Measurements from ENCODE around the gene HERC6. TPM values are rescaled to one million over a fixed set of nuclear protein-coding genes. Genes with fewer than 3 reads are reported as not detected.

HERC6 gene
- total and polyA plus RNA-seq, 2 donors from 2014 or later, result 7.4 to 15.7 TPM

DNA sequence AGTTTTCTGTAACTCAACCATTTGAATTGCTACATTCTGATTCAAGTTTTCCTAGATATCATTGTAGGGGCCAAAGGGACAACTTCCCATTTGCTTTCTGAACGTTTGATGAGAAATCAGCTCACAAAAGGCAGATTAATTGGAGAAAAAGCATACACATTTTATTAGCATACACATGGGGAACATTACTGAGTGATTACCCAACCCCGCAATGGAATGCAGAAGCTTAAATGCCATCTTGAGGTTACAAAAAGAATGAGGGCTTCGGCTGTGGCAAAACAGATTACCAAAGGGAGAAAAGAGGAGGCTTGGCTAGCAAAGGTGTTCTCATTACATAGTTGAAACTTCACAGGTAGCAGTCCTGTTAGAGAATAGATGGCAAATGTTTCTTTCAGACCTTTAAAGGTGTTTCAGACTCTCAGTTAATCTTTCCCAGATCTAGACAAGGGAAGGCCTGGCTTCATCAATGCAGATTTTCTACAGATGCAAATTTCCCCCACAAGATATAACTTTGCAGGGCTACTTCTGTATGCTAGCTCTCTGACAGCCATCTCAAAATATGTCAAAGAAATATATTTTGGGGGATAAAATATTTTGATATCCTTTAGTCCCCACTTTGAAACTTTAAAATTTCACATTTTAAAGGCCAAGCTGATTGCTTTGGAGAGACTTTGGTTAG, 26.5 kb upstream of the HERC6 start:
- no peak for FAIRE-seq

DNA sequence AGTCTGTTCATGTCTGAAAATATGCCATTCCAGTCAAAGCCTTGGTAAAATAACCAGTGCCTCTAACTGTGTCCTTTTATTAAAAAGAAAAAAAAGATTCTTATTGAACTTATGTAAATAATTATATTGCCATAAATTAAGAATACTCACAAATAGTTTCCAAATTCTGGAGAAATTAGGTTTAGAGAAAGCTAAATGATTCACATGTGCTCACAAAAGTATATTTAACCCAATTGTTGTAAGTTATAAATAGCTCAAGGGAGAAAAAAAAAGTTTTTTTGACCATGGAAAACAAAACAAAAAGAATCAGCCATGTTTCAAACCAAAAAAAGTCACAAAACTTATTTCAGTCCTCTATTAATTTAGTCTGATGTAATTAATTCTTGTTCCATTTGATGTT, 25.3 kb upstream of the HERC6 start:
- FAIRE-seq (no peak), DNase-seq (no peak)
- H3K27ac ChIP-seq (ENCODE audit: low read depth in 2 of 2, low read length in 2 of 2), result no peak overlapping the region
- intact Hi-C loops (cut with DNase I), result no loop called here
- H3K9me3 ChIP-seq (ENCODE audit: control insufficient read depth in 2 of 3, insufficient read depth in 1 of 3, low read length in 3 of 3), result no peaks in the 10 kb centered on the region
- H3K36me3 ChIP-seq (ENCODE audit: control insufficient read depth in 2 of 3, insufficient read depth in 3 of 3, low read length in 3 of 3), result no peaks in the 10 kb centered on the region
- H3K27me3 ChIP-seq (ENCODE audit: control insufficient read depth, insufficient read depth, low read length), result no peaks in the 10 kb centered on the region
- H3K4me3 ChIP-seq (ENCODE audit: low read length in 3 of 3), result no peak overlapping the region
- H3K9ac ChIP-seq (ENCODE audit: low read length in 3 of 3), result no peak overlapping the region
- H3K4me1 ChIP-seq (ENCODE audit: control insufficient read depth in 2 of 3, insufficient read depth in 2 of 3, low read depth in 1 of 3, low read length in 3 of 3), result no peaks in the 10 kb centered on the region
- TF ChIP-seq, protein P1, sequence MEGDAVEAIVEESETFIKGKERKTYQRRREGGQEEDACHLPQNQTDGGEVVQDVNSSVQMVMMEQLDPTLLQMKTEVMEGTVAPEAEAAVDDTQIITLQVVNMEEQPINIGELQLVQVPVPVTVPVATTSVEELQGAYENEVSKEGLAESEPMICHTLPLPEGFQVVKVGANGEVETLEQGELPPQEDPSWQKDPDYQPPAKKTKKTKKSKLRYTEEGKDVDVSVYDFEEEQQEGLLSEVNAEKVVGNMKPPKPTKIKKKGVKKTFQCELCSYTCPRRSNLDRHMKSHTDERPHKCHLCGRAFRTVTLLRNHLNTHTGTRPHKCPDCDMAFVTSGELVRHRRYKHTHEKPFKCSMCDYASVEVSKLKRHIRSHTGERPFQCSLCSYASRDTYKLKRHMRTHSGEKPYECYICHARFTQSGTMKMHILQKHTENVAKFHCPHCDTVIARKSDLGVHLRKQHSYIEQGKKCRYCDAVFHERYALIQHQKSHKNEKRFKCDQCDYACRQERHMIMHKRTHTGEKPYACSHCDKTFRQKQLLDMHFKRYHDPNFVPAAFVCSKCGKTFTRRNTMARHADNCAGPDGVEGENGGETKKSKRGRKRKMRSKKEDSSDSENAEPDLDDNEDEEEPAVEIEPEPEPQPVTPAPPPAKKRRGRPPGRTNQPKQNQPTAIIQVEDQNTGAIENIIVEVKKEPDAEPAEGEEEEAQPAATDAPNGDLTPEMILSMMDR (IDR thresholded peaks at IDR 0.05; ENCODE audit: borderline replicate concordance, extremely low read depth, insufficient read depth), result no peak

More for the DNA sequence above, 26.5 kb upstream of the HERC6 start:
- Histone ChIP-seq H3K27me3 (ENCODE audit: control insufficient read depth, insufficient read depth, low read length) (no peaks in the 10 kb centered on the region), H3K9ac (ENCODE audit: low read length in 3 of 3) (no peak overlapping the region), H3K36me3 (ENCODE audit: control insufficient read depth in 2 of 3, insufficient read depth in 3 of 3, low read length in 3 of 3) (no peaks in the 10 kb centered on the region), H3K9me3 (ENCODE audit: control insufficient read depth in 2 of 3, insufficient read depth in 1 of 3, low read length in 3 of 3) (no peaks in the 10 kb centered on the region), H3K4me1 (ENCODE audit: control insufficient read depth in 2 of 3, insufficient read depth in 2 of 3, low read depth in 1 of 3, low read length in 3 of 3) (no peaks in the 10 kb centered on the region), H3K4me3 (ENCODE audit: low read length in 3 of 3) (no peak overlapping the region), H3K27ac (ENCODE audit: low read depth in 2 of 2, low read length in 2 of 2) (no peak overlapping the region)
- intact Hi-C loops (cut with DNase I), result no loop called here
- peak in 1 of 5 donors; percentile 7 for DNase-seq
- TF ChIP-seq, protein P1 (IDR thresholded peaks at IDR 0.05; ENCODE audit: borderline replicate concordance, extremely low read depth, insufficient read depth), result no peak

DNA sequence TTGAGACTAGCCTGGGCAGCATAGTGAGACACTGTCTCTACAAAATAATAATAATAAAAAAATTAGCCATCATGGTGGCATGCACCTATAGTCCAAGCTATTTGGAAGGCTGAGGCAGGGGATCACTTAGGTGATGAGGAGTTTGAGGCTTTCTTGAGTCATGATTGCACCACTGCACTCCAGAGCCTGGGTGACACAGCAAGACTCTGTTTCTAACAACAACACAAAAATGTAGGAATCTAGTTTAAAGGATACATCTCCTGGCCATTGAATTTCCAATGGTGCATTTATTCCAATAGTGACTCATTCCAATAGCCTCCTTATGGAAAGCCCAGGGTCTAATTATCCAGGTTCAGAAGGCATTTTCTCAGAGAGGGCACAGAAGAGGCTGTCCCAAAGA, 21.9 kb upstream of the HERC6 start:
- TF ChIP-seq, protein P1 (IDR thresholded peaks at IDR 0.05; ENCODE audit: borderline replicate concordance, extremely low read depth, insufficient read depth), result no peak
- no peaks in the 10 kb centered on the region for H3K4me1 ChIP-seq (ENCODE audit: control insufficient read depth in 2 of 3, insufficient read depth in 2 of 3, low read depth in 1 of 3, low read length in 3 of 3)
- H3K9me3 ChIP-seq (ENCODE audit: control insufficient read depth in 2 of 3, insufficient read depth in 1 of 3, low read length in 3 of 3), result no peaks in the 10 kb centered on the region
- H3K4me3 ChIP-seq (ENCODE audit: low read length in 3 of 3), result no peak overlapping the region
- no peak for DNase-seq
- FAIRE-seq, result no peak
- H3K27me3 ChIP-seq (ENCODE audit: control insufficient read depth, insufficient read depth, low read length), result no peaks in the 10 kb centered on the region
- no peaks in the 10 kb centered on the region for H3K36me3 ChIP-seq (ENCODE audit: control insufficient read depth in 2 of 3, insufficient read depth in 3 of 3, low read length in 3 of 3)
- no peak overlapping the region for H3K9ac ChIP-seq (ENCODE audit: low read length in 3 of 3)
- intact Hi-C loops (cut with DNase I), result no loop called here
- no peak overlapping the region for H3K27ac ChIP-seq (ENCODE audit: low read depth in 2 of 2, low read length in 2 of 2)

DNA sequence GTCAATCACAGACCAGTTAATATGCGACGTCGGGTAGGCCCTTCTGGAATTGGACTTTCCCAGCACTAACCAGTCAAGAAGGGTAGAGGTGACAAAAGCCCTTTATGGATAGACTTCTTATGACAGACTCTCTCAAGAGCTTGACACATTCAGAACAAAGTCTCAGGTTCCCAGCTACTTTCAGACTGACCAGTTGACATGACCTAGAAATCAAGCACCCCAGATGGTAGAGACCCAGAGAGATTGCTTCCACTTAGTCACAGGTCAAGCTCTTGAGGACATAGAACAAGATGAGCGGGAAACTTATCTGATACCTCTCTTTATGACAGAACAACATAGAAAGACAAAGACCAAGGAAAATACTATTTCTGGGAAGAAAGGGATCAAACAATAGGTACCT, 21.4 kb upstream of the HERC6 start:
- Histone ChIP-seq H3K4me3 (ENCODE audit: low read length in 3 of 3) (no peak overlapping the region), H3K9ac (ENCODE audit: low read length in 3 of 3) (no peak overlapping the region), H3K4me1 (ENCODE audit: control insufficient read depth in 2 of 3, insufficient read depth in 2 of 3, low read depth in 1 of 3, low read length in 3 of 3) (no peaks in the 10 kb centered on the region), H3K9me3 (ENCODE audit: control insufficient read depth in 2 of 3, insufficient read depth in 1 of 3, low read length in 3 of 3) (no peaks in the 10 kb centered on the region), H3K27ac (ENCODE audit: low read depth in 2 of 2, low read length in 2 of 2) (no peak overlapping the region), H3K36me3 (ENCODE audit: control insufficient read depth in 2 of 3, insufficient read depth in 3 of 3, low read length in 3 of 3) (no peaks in the 10 kb centered on the region), H3K27me3 (ENCODE audit: control insufficient read depth, insufficient read depth, low read length) (no peaks in the 10 kb centered on the region)
- intact Hi-C loops (cut with DNase I), result no loop called here
- TF ChIP-seq, protein P1 (IDR thresholded peaks at IDR 0.05; ENCODE audit: borderline replicate concordance, extremely low read depth, insufficient read depth), result no peak
- no peak for DNase-seq
- FAIRE-seq, result no peak
